MG63 (cell line): ENCODE measurements around the gene ACSS1. TPM values are rescaled to one million over a fixed set of nuclear protein-coding genes. Genes with fewer than 3 reads are reported as not detected.

Experiments used
- DNase-seq: peaks from one replicate; pipeline ENCODE4 v3.0.0-alpha.2; 2020
- H3K27me3 ChIP-seq: fragments of 250-450 bp; sonication (Bioruptor Pico); 2 replicates; pipeline ENCODE4 v1.5.1; 2020; ENCODE audit warnings: mild to moderate bottlenecking, moderate library complexity
- H3K36me3 ChIP-seq: fragments of 250-450 bp; sonication (Bioruptor Pico); 2 replicates; pipeline ENCODE4 v1.5.1; 2020; ENCODE audit warnings: mild to moderate bottlenecking, moderate library complexity
- H3K4me3 ChIP-seq: fragments of 250-450 bp; sonication (Bioruptor Pico); 2 replicates; pipeline ENCODE4 v1.5.1; 2020; ENCODE audit warnings: mild to moderate bottlenecking, moderate library complexity
- H3K9me3 ChIP-seq: fragments of 250-450 bp; sonication (Bioruptor Pico); 2 replicates; pipeline ENCODE4 v1.5.1; 2020; ENCODE audit warnings: mild to moderate bottlenecking, moderate library complexity
- total RNA-seq: library from RNA; depleted of rRNA; stranded (reverse); fragments of >200 nt; shearing (Covaris generic); gene quantifications from 2 replicates; pipeline ENCODE4 v1.2.3, GENCODE V29; 2014; ENCODE audit warnings: low replicate concordance

Gene ACSS1
- total RNA-seq, 1 experiment from 2014 or later, result 0.10 TPM

DNA sequence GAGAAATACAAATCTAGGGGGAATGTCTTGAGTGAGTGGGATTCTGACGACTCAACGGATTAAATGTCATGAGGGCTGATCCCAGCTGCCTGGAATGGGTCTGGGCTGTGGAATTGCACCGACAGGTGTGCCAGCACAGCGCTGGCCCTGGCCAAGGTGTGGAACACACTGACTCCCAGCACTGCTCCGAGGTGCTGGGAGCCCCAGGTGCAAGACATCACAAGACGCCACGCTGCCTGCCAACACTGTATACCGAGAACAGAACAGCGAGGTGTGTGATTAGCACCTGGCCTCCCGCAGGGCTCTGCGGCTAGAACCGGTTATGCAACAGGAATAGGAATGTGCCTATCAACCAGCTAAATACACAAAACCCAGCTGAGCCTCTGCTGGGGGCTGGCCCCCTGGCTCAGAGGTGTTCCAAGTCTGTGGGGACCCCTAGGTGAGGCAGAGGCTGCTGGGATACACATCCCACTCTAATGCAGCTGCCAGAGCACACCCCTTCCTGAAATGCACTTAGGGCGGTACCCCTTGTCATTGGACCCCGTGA, 40.6 kb downstream of the ACSS1 start:
- no peaks in the 10 kb centered on the region for H3K36me3 ChIP-seq
- H3K9me3 ChIP-seq, result no peaks in the 10 kb centered on the region
- no peak for DNase-seq
- H3K27me3 ChIP-seq, result no peaks in the 10 kb centered on the region
- H3K4me3 ChIP-seq, result no peak overlapping the region

DNA sequence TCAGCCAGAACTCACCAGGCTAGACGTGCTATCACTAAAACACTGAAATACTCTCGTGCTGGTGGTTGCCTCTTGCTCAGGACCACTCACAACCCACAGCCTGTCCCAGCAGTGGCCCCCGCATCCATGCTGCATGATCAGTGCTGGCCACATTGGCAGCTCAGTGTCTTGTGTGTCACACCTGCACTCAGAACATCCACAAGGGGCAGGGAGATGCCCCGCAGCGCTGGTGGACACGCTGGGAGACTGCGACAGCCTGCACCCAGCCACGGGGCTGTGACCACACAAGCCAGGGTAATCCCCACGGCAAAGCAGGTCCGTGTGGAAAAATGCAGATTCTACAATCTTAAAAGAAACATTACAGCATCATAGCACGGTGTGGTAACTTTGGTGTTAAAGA, 41.5 kb downstream of the ACSS1 start:
- no peak overlapping the region for H3K4me3 ChIP-seq
- no peaks in the 10 kb centered on the region for H3K27me3 ChIP-seq
- no peaks in the 10 kb centered on the region for H3K9me3 ChIP-seq
- no peaks in the 10 kb centered on the region for H3K36me3 ChIP-seq
- DNase-seq, result no peak

DNA sequence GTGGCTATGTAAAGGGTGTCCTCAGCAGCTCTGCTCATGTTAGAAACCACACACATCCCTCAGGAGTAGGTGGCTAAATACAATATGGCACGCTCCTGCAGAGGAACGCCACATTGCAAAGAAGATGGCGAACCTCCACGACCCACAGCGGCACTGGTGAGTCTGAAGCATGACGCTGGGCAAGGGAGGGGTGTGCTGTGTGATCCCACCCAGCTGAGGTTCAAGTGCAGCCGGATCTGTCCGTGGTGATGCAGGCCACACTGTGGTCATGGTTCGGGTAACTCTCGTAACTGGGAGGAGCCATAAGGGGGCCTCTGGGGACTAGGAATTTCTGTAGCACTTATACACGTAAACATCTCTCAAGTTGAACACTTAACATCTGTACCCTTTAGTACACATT, 42.0 kb downstream of the ACSS1 start:
- H3K9me3 ChIP-seq, result no peaks in the 10 kb centered on the region
- no peaks in the 10 kb centered on the region for H3K36me3 ChIP-seq
- H3K27me3 ChIP-seq, result no peaks in the 10 kb centered on the region
- DNase-seq, result no peak
- no peak overlapping the region for H3K4me3 ChIP-seq

DNA sequence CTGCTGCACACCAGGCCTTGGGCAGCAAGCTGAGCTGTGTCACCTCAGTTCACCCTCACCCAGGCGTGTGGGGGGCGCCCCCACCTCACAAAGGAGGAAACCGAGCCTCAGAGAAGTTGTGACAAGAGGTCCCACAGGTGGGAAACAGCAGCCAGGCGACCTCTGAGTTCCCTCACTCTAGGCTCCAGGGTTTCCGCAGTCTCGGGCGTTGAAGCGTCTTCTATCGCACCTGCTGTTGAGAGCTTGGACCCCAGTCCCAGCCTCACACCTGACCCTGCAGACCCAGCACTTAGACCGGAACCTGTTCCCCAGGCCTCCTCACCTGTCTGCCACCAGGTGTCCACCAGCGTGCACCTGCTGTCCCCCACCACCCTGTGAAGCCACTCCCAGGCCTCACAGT, 43.1 kb downstream of the ACSS1 start:
- H3K36me3 ChIP-seq, result no peaks in the 10 kb centered on the region

DNA sequence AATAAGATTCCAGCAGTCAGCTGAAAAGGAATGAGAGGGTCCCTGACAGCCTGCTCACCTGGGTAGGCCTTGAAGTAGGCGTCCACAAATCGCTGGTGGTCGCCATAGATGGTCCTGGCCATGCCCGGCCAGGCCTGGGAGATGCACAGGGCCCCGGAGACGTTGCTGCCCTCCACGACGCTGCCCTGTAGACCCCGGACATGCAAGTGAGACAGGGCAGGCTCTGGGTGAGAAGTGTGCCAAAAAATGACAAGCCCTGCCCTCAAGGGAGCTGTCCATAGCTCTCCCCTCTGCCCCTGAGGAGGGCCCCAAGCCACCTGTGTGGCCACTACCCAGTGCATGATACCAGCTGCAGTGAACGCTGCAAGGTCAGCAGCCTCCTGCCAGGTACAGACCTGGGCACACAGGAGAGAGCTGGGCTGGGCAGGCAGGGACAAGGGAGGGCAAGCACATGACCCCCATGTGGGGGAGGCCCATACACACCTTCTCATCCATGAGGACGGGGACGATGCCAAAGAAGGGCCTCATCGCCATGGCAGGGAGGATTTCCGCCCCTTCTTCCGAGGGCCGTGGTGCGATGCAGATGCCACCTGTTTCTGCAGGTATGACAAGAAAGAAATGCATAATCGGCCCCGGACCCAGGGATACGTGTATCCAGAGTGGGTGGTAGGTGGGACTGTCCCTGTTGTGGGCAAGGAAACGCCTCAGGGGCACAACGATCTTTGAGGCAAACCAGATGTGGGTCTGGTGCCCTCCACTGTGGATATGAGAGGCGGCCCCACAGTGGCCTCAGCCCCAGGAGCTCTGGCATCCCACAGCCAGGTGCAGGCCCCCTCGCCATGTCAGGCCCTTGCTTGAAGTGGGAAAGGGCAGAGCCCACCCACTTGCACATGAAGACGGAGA, 44.2 kb downstream of the ACSS1 start:
- no peak overlapping the region for H3K4me3 ChIP-seq
- DNase-seq, result no peak
- no peaks in the 10 kb centered on the region for H3K36me3 ChIP-seq
- no peaks in the 10 kb centered on the region for H3K9me3 ChIP-seq
- H3K27me3 ChIP-seq, result no peaks in the 10 kb centered on the region

More for the DNA sequence above, 43.1 kb downstream of the ACSS1 start:
- H3K9me3 ChIP-seq, result no peaks in the 10 kb centered on the region
- H3K4me3 ChIP-seq, result no peak overlapping the region
- H3K27me3 ChIP-seq, result no peaks in the 10 kb centered on the region
- DNase-seq, result no peak

DNA sequence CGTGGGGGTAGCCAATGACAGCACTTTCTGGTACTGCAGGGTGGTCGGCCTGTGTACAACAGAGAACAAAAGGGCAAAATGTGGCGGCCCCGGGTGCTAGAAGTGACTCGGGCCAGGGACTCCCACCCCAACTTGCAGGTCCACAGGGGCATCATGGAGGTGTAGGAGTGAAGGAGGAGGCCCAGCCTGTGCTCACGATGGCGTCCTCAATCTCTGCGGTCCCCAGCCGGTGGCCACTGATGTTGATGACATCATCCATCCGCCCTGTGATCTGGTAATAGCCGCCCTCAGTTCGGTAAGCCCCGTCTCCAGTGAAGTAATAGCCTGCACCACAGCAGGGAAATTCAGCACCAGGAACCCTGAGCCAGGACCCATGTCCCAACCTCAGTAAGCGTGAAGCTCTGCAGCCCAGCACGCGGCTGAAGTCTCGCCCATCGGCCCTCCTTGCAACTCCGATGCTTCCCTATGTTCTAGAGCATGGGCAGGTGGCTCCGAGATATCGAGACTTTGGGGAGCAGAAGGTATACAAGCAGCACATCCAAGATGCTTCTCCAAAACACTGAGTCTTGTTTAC, 45.2 kb downstream of the ACSS1 start:
- H3K9me3 ChIP-seq, result no peaks in the 10 kb centered on the region
- no peak overlapping the region for H3K4me3 ChIP-seq
- no peaks in the 10 kb centered on the region for H3K27me3 ChIP-seq
- H3K36me3 ChIP-seq, result no peaks in the 10 kb centered on the region
- DNase-seq, result no peak

DNA sequence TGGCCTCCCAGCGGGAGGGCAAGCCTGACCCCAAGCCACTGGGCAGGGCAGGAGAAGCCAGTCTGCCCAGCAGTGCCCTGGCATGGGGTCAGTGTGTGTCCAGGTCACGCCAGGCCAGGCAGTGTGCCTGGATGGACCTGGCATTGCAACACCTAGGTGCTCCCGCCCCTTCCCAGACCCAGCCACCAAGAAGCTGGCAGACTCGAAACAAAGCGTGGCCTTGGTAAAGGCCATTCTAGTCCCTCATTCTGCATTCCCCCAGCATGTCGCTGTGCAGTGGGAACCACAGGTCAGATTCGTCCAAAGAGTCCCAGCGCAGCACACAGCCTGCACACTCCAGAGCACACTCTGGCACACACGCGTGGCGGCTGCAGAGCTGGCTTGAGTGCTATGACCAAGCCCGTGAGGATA, 46.1 kb downstream of the ACSS1 start:
- H3K4me3 ChIP-seq, result no peak overlapping the region
- no peaks in the 10 kb centered on the region for H3K9me3 ChIP-seq
- H3K36me3 ChIP-seq, result no peaks in the 10 kb centered on the region
- DNase-seq, result no peak
- H3K27me3 ChIP-seq, result no peaks in the 10 kb centered on the region

DNA sequence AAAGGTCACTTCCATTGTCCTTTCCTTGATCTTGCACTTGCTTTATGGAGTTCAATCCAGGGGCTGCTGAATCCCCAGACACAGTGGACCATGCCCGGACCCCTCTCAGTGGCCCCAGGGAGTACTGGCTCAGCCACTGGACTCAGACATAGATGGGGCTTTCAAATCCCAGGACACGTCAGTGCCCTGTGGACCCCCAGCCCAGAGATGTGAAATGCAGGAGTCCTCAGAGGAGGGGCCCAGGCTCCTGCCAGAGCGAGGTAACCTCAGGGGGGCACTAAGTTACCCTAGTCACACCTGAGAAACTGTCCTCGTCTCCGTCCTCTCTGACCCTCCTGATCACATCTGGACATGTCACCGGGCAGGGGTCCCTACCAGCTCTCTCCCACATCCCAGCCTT, 46.7 kb downstream of the ACSS1 start:
- Histone ChIP-seq H3K36me3 (no peaks in the 10 kb centered on the region), H3K27me3 (no peaks in the 10 kb centered on the region), H3K9me3 (no peaks in the 10 kb centered on the region), H3K4me3 (no peak overlapping the region)
- DNase-seq, result no peak

DNA sequence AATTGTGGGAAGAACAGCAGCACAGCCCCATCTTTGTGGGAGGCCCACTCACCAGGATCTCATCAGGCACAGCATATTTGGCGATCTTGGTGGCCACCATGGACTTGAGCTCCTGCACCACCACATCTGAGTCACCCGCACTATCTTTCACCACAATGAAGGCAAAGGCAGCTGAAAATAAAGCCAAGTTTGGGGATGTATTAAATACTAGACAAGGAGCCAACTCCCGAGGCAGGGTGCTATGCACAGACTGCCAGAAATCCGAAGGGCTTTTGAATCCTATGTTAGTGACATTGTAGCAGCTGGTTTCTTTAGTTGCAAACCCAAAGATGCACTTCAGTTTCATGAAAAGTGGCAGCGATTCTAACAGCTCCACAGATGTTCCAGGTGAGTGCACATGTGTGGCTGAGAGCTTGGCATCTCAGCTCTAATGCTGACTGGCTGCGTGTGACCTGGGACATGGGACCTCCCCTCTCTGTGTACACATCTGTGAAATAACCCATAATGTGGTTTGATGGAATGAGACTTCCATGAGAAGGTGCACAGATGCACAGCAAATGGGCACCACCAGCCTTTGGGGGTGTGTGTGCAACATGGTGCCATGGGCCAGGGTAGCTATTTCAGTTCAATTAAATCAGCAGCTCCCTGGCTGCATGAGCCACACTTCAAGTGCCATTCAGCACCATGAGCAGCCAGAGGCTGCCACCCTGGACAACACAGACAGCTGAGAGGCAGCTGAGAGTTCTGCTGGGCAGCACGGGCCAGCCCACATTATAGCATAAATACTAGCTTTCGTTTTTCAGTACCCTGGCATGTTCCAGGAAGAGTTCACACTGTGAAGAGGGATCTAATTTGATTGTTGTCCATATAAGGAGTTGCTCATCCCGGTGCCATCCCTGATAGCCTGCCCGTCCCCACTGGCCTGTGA, 48.5 kb downstream of the ACSS1 start:
- Histone ChIP-seq H3K9me3 (no peaks in the 10 kb centered on the region), H3K27me3 (no peaks in the 10 kb centered on the region), H3K4me3 (no peak overlapping the region), H3K36me3 (no peaks in the 10 kb centered on the region)
- DNase-seq, result no peak

DNA sequence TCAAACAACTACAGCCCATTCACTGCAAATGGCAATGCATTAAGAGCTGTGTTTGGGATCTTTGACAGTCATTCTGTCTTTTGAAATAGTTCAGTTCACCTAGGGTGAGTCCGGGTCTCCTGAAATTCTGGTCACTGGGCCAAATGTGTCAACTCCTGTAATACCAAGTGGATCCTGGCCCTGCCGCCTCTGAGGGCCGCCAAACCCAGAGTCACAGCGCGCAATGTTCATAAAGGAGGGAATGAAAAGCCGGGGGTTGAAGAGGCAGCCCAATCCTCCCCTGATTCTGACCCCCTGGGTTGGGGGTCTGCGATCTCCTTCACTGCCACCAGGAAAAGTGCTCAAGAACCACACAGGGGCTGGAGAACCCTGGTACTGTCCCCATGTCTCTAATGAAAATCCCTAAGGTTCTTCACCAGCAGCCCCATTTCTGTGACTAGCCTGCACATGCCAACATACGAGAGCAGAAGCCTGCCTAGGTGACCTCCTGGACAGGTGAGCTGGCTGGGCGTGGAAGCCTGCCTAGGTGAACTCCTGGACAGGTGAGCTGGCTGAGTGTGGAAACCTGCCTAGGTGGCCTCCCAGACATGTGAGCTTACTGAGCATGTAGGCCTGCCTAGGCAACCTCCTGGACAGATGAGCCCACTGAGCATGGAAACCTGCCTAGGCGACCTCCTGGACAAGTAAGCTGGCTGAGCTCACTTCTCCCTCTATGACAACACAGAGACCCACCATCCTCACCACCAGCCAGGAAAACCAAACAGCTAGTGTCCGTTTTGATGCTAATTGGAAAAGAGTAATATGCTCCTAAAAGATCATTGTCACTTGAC, 49.3 kb downstream of the ACSS1 start:
- DNase-seq, result no peak
- no peak overlapping the region for H3K4me3 ChIP-seq

DNA sequence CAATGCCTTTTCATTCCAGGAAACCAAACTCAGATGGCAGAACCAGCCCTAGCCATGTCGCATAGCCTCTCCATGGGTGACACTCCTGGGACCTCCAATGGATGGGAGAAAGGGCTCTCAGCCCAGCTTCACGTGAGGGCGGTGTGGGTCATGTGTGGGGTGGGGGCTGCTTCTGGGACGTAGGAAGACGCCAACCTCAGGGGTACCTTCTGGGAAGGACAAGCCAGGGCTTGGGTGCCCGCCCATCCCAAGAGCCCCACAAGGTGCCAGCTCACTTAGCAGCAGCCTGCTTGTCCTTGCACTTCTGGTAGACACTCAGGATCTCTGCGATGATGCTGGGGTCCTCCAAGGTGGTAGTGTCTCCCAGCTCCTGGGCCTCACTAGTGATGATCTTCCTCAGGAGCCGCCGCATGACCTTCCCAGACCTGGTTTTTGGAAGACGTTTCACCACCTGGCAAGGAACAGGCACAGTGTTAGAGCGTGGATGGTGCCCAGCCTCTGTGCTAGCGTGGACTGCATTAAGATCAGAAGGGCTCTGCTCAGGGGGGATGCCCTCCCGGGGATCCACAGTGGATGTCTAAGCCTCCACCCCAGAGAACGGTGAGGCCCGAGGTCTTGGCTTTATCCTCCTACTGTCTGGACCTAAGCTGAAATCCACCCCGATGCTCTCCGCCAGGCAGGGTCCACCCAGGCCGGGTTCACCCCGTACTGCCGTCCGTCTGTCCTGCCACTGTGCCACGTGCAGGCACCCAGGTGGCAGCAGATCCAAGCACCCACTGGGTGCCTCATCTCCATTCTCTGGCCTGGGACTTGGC, 50.2 kb downstream of the ACSS1 start:
- H3K4me3 ChIP-seq, result no peak overlapping the region
- H3K36me3 ChIP-seq, result no peaks in the 10 kb centered on the region
- H3K27me3 ChIP-seq, result no peaks in the 10 kb centered on the region
- H3K9me3 ChIP-seq, result no peaks in the 10 kb centered on the region
- no peak for DNase-seq

More for the DNA sequence above, 49.3 kb downstream of the ACSS1 start:
- Histone ChIP-seq H3K27me3 (no peaks in the 10 kb centered on the region), H3K36me3 (no peaks in the 10 kb centered on the region), H3K9me3 (no peaks in the 10 kb centered on the region)

DNA sequence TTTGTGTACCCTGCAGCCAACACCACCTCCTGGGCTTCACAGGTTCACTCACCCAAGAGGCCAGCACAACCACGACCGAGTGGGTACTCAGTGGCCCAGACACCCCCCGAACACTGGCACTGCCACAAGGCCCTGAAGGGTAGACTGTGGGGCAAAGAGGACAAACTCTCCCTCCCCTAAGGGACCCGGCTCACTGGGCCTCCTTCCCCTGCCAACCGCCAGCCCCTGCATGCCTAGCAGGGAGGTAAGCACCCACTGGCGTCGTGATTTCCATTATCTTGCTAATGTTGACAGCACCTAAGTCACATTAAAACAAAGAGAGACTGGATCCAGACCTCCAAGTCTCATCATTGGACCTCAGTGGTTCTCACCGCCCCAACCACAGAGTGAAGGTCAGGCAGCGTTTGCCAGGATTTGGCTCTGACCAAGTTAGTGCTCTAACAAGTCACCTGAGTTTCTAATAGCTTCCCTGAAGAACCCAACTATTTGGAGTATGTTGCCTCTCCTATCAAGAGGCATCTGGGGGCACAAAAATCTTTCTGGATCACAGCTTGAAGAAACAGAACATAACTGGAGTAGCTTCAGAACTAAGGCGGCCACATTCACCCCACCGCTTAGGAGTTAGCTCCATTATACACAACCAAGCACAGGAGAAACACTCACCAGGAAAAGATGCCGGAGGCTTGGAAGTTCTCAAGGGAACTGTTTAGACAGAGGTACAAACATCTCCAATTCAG, 51.3 kb downstream of the ACSS1 start:
- DNase-seq, result no peak
- no peaks in the 10 kb centered on the region for H3K36me3 ChIP-seq
- H3K27me3 ChIP-seq, result no peaks in the 10 kb centered on the region

DNA sequence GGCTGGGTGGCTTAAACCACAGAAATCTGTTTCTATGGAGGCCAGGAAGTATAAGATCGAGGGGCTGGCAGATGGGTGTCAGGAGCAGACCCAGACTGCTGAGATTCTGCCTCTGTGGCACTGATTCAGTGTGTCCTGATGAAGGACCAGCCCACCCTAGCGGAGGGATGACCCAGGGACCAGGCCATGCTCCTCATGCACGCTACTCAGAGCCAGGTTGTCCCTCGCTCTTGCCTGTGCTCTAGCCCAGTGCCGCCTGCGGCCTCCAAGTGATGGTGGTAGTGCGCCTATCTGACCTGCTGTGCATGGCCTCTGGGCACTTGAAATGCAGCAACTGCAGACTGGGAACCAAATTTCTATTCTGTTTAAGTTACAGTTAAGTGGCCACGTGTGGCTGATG, 52.3 kb downstream of the ACSS1 start:
- H3K36me3 ChIP-seq, result no peaks in the 10 kb centered on the region
- DNase-seq, result no peak
- H3K4me3 ChIP-seq, result no peak overlapping the region
- no peaks in the 10 kb centered on the region for H3K27me3 ChIP-seq
- no peaks in the 10 kb centered on the region for H3K9me3 ChIP-seq

More for the DNA sequence above, 51.3 kb downstream of the ACSS1 start:
- Histone ChIP-seq H3K4me3 (no peak overlapping the region), H3K9me3 (no peaks in the 10 kb centered on the region)

DNA sequence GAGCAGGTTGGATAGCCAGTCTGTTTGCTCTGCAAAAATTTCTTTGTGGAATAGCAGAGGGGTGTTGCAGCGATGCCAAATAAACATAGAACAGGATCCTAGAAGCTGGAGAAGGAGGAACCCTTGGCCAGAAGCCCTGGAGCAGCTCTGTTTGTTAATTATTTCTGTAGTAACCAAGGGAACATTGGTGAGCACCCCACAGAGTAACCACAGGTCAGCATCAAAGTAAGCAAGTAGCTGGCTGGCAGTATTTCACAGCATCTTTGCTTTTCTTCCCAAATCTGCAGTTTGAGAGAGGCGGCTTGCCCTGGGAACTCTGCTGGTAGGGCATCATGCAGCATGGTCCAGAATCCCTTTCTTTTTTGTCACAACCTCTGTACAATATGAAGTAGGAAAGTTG, 52.7 kb downstream of the ACSS1 start:
- Histone ChIP-seq H3K27me3 (no peaks in the 10 kb centered on the region), H3K4me3 (no peak overlapping the region), H3K36me3 (no peaks in the 10 kb centered on the region), H3K9me3 (no peaks in the 10 kb centered on the region)
- no peak for DNase-seq

DNA sequence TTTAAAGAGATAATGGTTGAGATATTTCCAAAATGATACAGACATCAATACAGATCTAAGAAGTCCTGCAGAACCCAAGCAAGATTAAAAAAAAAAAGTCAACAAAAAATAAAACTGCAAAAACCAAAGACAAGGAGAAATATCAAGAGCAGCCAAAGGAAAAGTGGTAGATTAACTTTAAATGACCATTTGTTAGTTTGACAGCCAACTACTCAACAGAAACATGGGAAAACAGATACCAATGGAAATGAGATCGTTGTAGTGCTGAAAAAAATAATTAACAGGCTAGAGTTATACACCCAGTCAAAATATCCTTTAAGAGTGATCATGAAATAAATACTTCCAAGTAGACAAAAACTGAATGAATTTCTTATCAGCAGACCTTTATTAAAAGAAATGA, 54.9 kb downstream of the ACSS1 start:
- no peaks in the 10 kb centered on the region for H3K9me3 ChIP-seq
- no peak for DNase-seq
- H3K27me3 ChIP-seq, result no peaks in the 10 kb centered on the region
- no peaks in the 10 kb centered on the region for H3K36me3 ChIP-seq
- no peak overlapping the region for H3K4me3 ChIP-seq
